Coronary artery (tissue), 2 donors: Measurements from ENCODE around the gene LMBR1.
"Not testable (repeated sequence)": the region's sequence is repeated elsewhere in the genome, so short reads cannot be mapped to it uniquely, and the experiment has no call there.

Experiments
- DNase-seq: peaks from one replicate; pipeline ENCODE4 v3.0.0-alpha.2; 2017; ENCODE audit warnings: low spot score
- H3K27ac ChIP-seq, 2 donors: fragments of 200-600 bp; sonication (generic); one replicate each; pipeline ENCODE4 v1.5.1; 2016 to 2019
- H3K4me3 ChIP-seq: fragments of 200-600 bp; sonication (generic); 2 replicates; pipeline ENCODE4 v1.5.1; 2016; ENCODE audit warnings: mild to moderate bottlenecking, moderate library complexity
- TF ChIP-seq, protein P1 (sequence below): fragments of 200-600 bp; sonication (generic); IDR thresholded peaks from one replicate; pipeline ENCODE4 v1.5.1; 2019; ENCODE audit warnings: antibody characterized with exemption

Gene LMBR1

GRCh38 chr7:156932006-156932405 is 39.0 kb upstream of the LMBR1 start:
- Histone ChIP-seq H3K4me3 (no peak overlapping the region), H3K27ac (no peak overlapping the region)
- no peak for DNase-seq
- TF ChIP-seq, protein P1, sequence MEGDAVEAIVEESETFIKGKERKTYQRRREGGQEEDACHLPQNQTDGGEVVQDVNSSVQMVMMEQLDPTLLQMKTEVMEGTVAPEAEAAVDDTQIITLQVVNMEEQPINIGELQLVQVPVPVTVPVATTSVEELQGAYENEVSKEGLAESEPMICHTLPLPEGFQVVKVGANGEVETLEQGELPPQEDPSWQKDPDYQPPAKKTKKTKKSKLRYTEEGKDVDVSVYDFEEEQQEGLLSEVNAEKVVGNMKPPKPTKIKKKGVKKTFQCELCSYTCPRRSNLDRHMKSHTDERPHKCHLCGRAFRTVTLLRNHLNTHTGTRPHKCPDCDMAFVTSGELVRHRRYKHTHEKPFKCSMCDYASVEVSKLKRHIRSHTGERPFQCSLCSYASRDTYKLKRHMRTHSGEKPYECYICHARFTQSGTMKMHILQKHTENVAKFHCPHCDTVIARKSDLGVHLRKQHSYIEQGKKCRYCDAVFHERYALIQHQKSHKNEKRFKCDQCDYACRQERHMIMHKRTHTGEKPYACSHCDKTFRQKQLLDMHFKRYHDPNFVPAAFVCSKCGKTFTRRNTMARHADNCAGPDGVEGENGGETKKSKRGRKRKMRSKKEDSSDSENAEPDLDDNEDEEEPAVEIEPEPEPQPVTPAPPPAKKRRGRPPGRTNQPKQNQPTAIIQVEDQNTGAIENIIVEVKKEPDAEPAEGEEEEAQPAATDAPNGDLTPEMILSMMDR, result no peak

DNA sequence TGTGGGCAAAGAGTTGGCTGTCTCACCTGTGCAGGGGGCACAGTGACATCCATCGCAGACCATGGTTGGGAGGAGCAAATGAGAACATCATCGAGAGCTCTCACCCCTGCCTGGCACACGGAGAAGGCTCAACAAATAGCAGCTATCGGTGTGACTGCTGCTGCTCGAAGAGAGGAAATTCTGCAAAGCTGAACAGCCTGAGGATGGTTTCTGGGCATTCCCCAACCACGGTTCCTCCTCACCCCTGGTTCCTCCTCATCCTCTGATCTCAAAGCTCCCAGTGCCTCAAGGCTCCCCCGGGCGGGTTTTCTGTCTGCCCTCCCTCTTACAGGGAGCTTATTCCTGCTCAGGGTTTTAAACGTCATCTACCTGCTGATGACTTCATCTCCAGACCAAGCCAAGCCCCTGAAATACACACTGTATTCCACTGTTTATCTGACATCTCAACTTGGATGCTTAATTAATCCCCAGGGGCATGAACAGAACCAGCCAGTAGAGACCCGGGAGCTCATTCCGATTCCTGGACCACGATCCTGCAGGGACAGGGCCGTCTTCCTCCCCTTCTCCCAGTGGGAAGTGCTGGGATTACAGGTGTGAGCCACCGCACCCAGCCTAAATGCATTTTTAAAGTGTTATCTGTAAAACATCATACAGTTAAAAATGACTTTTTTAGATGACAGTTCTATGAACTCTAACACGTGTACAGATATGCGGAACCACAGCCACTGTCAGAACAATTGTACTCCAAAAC is 37.0 kb upstream of the LMBR1 start:
- DNase-seq, result no peak
- no peak overlapping the region for H3K4me3 ChIP-seq
- TF ChIP-seq, protein P1, result no peak
- no peak overlapping the region for H3K27ac ChIP-seq

DNA sequence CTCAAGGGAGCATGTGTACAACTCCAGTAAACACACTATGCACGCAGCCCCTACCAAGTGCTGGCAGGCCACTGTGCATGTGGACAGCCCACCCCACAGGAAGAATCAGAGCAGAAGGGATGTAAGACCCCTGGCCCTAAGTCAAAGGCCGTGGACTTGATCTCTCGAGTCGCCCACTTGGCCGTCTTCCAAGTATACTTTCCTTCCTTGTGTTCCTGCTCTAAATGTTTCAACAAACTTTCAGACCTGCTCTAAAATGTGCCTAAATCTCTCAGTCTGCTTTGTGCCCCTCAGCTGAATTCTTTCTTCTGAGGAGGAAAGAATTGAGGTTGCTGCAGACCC is 35.4 kb upstream of the LMBR1 start:
- TF ChIP-seq, protein P1, result no peak
- DNase-seq, result no peak

DNA sequence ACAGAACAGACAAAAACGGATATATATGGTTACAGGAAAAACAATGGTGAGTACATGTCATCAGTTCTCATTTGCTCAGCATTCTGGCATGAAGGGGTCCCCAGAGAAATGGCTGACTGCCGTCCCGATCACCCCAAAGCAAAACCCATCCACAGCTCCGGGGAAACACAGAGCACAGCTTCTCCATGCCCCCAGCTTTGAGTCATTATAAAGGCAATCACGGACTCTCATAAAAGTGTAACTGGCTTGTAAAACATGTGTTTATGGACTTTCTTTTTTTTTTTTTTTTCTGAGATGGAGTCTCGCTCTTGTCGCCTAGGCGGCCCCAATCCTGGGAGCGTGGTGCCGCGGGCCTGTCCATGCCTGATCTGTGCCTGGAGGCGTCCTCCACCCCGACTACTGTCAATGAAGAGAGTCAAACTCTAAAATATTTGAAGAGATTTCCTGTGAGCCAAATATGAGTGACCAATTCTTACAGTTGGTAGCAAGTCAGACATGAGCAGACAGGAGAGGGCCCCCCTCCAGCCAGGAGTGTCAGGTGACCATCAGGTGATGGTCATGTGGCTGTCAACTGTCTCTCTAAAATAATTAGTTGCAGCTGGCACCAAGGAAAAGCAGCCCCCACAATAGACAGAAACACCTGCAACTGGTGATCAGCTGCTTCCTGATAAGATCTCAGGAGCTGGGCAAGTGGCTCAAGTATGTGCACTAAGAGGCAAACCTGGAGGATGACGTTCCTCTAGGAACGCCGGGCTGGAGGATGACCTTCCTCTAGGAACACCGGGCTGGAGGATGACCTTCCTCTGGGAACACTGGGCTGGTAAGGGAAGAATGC is 34.8 kb upstream of the LMBR1 start:
- no peak overlapping the region for H3K4me3 ChIP-seq
- no peak overlapping the region for H3K27ac ChIP-seq
- DNase-seq, result no peak
- TF ChIP-seq, protein P1, result no peak

More for the DNA sequence above, 35.4 kb upstream of the LMBR1 start:
- H3K4me3 ChIP-seq, result no peak overlapping the region
- no peak overlapping the region for H3K27ac ChIP-seq

GRCh38 chr7:156925821-156926220 is 32.8 kb upstream of the LMBR1 start:
- H3K4me3 ChIP-seq, DNase-seq, H3K27ac ChIP-seq: not testable (repeated sequence)

GRCh38 chr7:156922304-156922703 is 29.3 kb upstream of the LMBR1 start:
- not testable (repeated sequence) for H3K27ac ChIP-seq, H3K4me3 ChIP-seq, DNase-seq

GRCh38 chr7:156920487-156921373 is 27.7 kb upstream of the LMBR1 start:
- not testable (repeated sequence) for DNase-seq, H3K27ac ChIP-seq, H3K4me3 ChIP-seq

- Histone ChIP-seq H3K27ac (no peak overlapping the region), H3K4me3 (no peak overlapping the region)
- DNase-seq, result no peak
- TF ChIP-seq, protein P1, result no peak
Observed at GRCh38 chr7:156920076-156920475, 27.1 kb upstream of the LMBR1 start.
